Stimulated activated CD4-positive, alpha-beta T cell treated with anti-CD3 and anti-CD28 coated beads, TNF-alpha, amount 100 ng/mL, for 24 hours (primary cell): ENCODE data around the gene NCAPG2.
"Not testable (repeated sequence)": the region's sequence is repeated elsewhere in the genome, so short reads cannot be mapped to it uniquely, and the experiment has no call there.

Source experiments
- DNase-seq, 3 experiments: peaks; one replicate each; pipeline ENCODE4 v3.0.0-alpha.2; 2020; ENCODE audit warnings: low read depth in 3 of 3

NCAPG2 gene

GRCh38 chr7:158668086-158668485 is 36.5 kb downstream of the NCAPG2 start:
- DNase-seq: not testable (repeated sequence)

GRCh38 chr7:158666966-158667678 is 37.5 kb downstream of the NCAPG2 start:
- DNase-seq: not testable (repeated sequence)

- DNase-seq: no peak
Measured at GRCh38 chr7:158666401-158666800, 38.2 kb downstream of the NCAPG2 start.

GRCh38 chr7:158664406-158664805 is 40.2 kb downstream of the NCAPG2 start:
- no peak for DNase-seq

- no peak for DNase-seq
Measured at GRCh38 chr7:158663428-158663741, 41.2 kb downstream of the NCAPG2 start.

GRCh38 chr7:158662610-158663427 is 41.8 kb downstream of the NCAPG2 start:
- no peak for DNase-seq

- DNase-seq: no peak
Measured at GRCh38 chr7:158658475-158658874, 46.1 kb downstream of the NCAPG2 start.

GRCh38 chr7:158657189-158657746 is 47.3 kb downstream of the NCAPG2 start:
- no peak for DNase-seq

- peak in 2 of 3 experiments; percentile 39 to 61 for DNase-seq
Measured at GRCh38 chr7:158655931-158656441, 48.6 kb downstream of the NCAPG2 start.

- no peak for DNase-seq
Measured at GRCh38 chr7:158655507-158655906, 49.1 kb downstream of the NCAPG2 start.

- DNase-seq: no peak
Measured at GRCh38 chr7:158651968-158652565, 52.5 kb downstream of the NCAPG2 start.

- no peak for DNase-seq
Measured at GRCh38 chr7:158650821-158651225, 53.8 kb downstream of the NCAPG2 start.

- no peak for DNase-seq
Measured at GRCh38 chr7:158649279-158649678, 55.3 kb downstream of the NCAPG2 start.

GRCh38 chr7:158648787-158649186 is 55.8 kb downstream of the NCAPG2 start:
- no peak for DNase-seq

GRCh38 chr7:158648168-158648567 is 56.4 kb downstream of the NCAPG2 start:
- no peak for DNase-seq

GRCh38 chr7:158647475-158647792 is 57.2 kb downstream of the NCAPG2 start:
- no peak for DNase-seq

GRCh38 chr7:158646766-158647474 is 57.7 kb downstream of the NCAPG2 start:
- no peak for DNase-seq

GRCh38 chr7:158645842-158646241 is 58.8 kb downstream of the NCAPG2 start:
- no peak for DNase-seq

- DNase-seq: no peak
Measured at GRCh38 chr7:158642149-158642548, 62.5 kb downstream of the NCAPG2 start.

GRCh38 chr7:158638001-158638400 is 66.6 kb downstream of the NCAPG2 start:
- DNase-seq: no peak

GRCh38 chr7:158633055-158633956 is 71.3 kb downstream of the NCAPG2 start:
- DNase-seq: no peak
